ENCODE results near the gene CNOT11. TPM values are rescaled to one million over a fixed set of nuclear protein-coding genes. Genes with fewer than 3 reads are reported as not detected.

CNOT11 gene
- total RNA-seq, 1 experiment from 2014 or later = 110 TPM

DNA sequence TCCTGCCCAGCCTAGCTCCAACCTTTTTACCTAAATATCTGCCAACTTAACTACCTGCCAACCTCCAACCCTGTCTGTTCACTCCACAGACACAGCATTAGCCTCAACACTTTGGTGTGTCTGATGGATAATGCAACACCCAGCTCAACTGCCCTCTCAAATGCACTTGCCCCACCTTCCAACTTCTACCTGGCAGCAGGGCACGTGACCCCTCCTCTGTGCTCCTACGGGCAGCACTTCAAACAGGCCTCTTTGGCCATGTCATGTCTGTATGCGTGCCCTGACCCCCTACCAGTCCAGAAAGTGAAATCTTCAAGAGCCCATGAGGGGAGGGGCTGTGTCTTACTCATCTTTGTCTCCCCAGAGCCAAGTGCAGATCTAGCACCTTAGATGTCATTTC is 30.3 kb downstream of the CNOT11 start:
- TF ChIP-seq CTCF (IDR thresholded peaks at IDR 0.05; ENCODE audit: insufficient read depth in 1 of 2, low read depth in 1 of 2, low read length in 1 of 2, severe bottlenecking in 1 of 2, unreplicated experiment in 1 of 2) = no peak
- no peaks in the 10 kb centered on the region for H3K4me1 ChIP-seq
- BruUV-seq (replicated peaks) = no TSS peak
- CTCF ChIA-PET = no interaction called here
- POLR2A ChIA-PET = no interaction called here
- Mint-ChIP-seq H3K36me3 (ENCODE audit: insufficient read depth, unreplicated experiment) (peaks cover 98% of the 10 kb centered on the region), H3K4me3 (ENCODE audit: unreplicated experiment) (no peak overlapping the region), H3K27ac (ENCODE audit: unreplicated experiment) (no peak overlapping the region), H3K9me3 (ENCODE audit: unreplicated experiment) (no peaks in the 10 kb centered on the region), H3K4me1 (ENCODE audit: low read depth, unreplicated experiment) (peaks cover 7% of the 10 kb centered on the region), H3K27me3 (ENCODE audit: insufficient read depth, unreplicated experiment) (no peaks in the 10 kb centered on the region)
- no peak overlapping the region for H3K4me3 ChIP-seq (ENCODE audit: low read depth, low read length)
- no peak for DNase-seq
- intact Hi-C loops (cut with micrococcal nuclease; ENCODE audit: unreplicated experiment) = no loop called here
- no peaks in the 10 kb centered on the region for H3K27me3 ChIP-seq (replicated peaks; ENCODE audit: control insufficient read depth, insufficient read depth, low read length)
- peaks cover 1% of the 10 kb centered on the region; the same call in 1 of the 2 replicates for H3K36me3 ChIP-seq (ENCODE audit: control insufficient read depth, insufficient read depth, low read length)
- H3K9me3 ChIP-seq = no peaks in the 10 kb centered on the region

GRCh38 chr2:101286684-101287083 is 34.0 kb downstream of the CNOT11 start:
- BruUV-seq (replicated peaks) = no TSS peak
- Mint-ChIP-seq H3K9me3 (ENCODE audit: unreplicated experiment) (no peaks in the 10 kb centered on the region), H3K27me3 (ENCODE audit: insufficient read depth, unreplicated experiment) (no peaks in the 10 kb centered on the region), H3K4me1 (ENCODE audit: low read depth, unreplicated experiment) (no peaks in the 10 kb centered on the region), H3K4me3 (ENCODE audit: unreplicated experiment) (no peak overlapping the region), H3K36me3 (ENCODE audit: insufficient read depth, unreplicated experiment) (peaks cover 86% of the 10 kb centered on the region), H3K27ac (ENCODE audit: unreplicated experiment) (no peak overlapping the region)
- no peaks in the 10 kb centered on the region for H3K4me1 ChIP-seq
- no peaks in the 10 kb centered on the region for H3K27me3 ChIP-seq (replicated peaks; ENCODE audit: control insufficient read depth, insufficient read depth, low read length)
- no peak for TF ChIP-seq CTCF (IDR thresholded peaks at IDR 0.05; ENCODE audit: insufficient read depth in 1 of 2, low read depth in 1 of 2, low read length in 1 of 2, severe bottlenecking in 1 of 2, unreplicated experiment in 1 of 2)
- no peaks in the 10 kb centered on the region; the same call in 1 of the 2 replicates for H3K36me3 ChIP-seq (ENCODE audit: control insufficient read depth, insufficient read depth, low read length)
- CTCF ChIA-PET = no interaction called here
- DNase-seq = no peak
- H3K9me3 ChIP-seq = no peaks in the 10 kb centered on the region
- POLR2A ChIA-PET = no interaction called here
- intact Hi-C loops (cut with micrococcal nuclease; ENCODE audit: unreplicated experiment) = no loop called here
- no peak overlapping the region for H3K4me3 ChIP-seq (ENCODE audit: low read depth, low read length)

DNA sequence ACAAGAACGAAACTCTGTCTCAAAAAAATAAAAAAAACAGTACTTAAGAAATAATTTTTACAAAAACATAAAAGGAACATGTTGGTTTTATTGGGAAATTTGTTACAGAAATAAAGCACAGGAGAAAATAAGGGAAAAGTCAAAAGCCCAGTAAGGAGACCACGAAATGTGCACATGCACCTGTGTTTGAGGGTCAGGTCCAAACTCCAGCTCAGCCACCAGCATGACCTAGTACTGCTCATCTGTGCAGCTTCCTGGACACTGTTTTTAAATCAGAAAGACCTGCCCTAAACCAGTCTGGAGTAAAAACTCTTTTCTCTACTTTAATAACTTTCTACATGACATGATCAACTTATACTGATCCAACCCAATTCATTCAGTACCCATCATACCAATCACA is 34.6 kb downstream of the CNOT11 start:
- Histone ChIP-seq H3K36me3 (ENCODE audit: control insufficient read depth, insufficient read depth, low read length) (no peaks in the 10 kb centered on the region; the same call in 1 of the 2 replicates), H3K4me3 (ENCODE audit: low read depth, low read length) (no peak overlapping the region), H3K9me3 (no peaks in the 10 kb centered on the region), H3K4me1 (no peaks in the 10 kb centered on the region), H3K27me3 (replicated peaks; ENCODE audit: control insufficient read depth, insufficient read depth, low read length) (no peaks in the 10 kb centered on the region)
- intact Hi-C loops (cut with micrococcal nuclease; ENCODE audit: unreplicated experiment) = no loop called here
- no peaks in the 10 kb centered on the region for H3K27me3 Mint-ChIP-seq (ENCODE audit: insufficient read depth, unreplicated experiment)
- no peak overlapping the region for H3K4me3 Mint-ChIP-seq (ENCODE audit: unreplicated experiment)
- ChIA-PET CTCF (interaction anchor here (1.3 kb wide), 1 partner anchor 10 kb away, joined by 3 read pairs; no protein-coding TSS in a partner anchor), POLR2A (interaction anchor here (0.7 kb wide), 1 partner anchor 12 kb away, joined by 6 read pairs; no protein-coding TSS in a partner anchor)
- no peak for DNase-seq
- TSS peak; percentile 12 for BruUV-seq (replicated peaks)
- H3K27ac Mint-ChIP-seq (ENCODE audit: unreplicated experiment) = no peak overlapping the region
- H3K4me1 Mint-ChIP-seq (ENCODE audit: low read depth, unreplicated experiment) = no peaks in the 10 kb centered on the region
- H3K36me3 Mint-ChIP-seq (ENCODE audit: insufficient read depth, unreplicated experiment) = peaks cover 86% of the 10 kb centered on the region
- no peak for TF ChIP-seq CTCF (IDR thresholded peaks at IDR 0.05; ENCODE audit: insufficient read depth in 1 of 2, low read depth in 1 of 2, low read length in 1 of 2, severe bottlenecking in 1 of 2, unreplicated experiment in 1 of 2)
- no peaks in the 10 kb centered on the region for H3K9me3 Mint-ChIP-seq (ENCODE audit: unreplicated experiment)
